ENCODE data around the gene MYBPC2.

- TF ChIP-seq KLF16 (IDR thresholded peaks at IDR 0.05): no peak
- TF ChIP-seq MAFK (IDR thresholded peaks at IDR 0.05; ENCODE audit: low read length): no peak
- TF ChIP-seq TRIM24 (IDR thresholded peaks at IDR 0.05): no peak
- no peak for TF ChIP-seq HCFC1 (IDR thresholded peaks at IDR 0.05; ENCODE audit: low read depth, low read length)
Measured at GRCh38 chr19:50476907-50477238, 44.2 kb downstream of the MYBPC2 start.

Measured in K562 (cell line).